ENCODE data around the gene CACUL1. TPM values are rescaled to one million over a fixed set of nuclear protein-coding genes. Genes with fewer than 3 reads are reported as not detected.

The CACUL1 gene
- total and polyA plus RNA-seq, 4 donors = 3.9 to 15.8 (median 13.1) TPM

GRCh38 chr10:118804262-118804773 lies 49.5 kb upstream of the CACUL1 start:
- H3K27me3 ChIP-seq (ENCODE audit: control insufficient read depth in 4 of 4, insufficient read depth in 4 of 4, low read length in 3 of 4) = no peaks in the 10 kb centered on the region
- H3K36me3 ChIP-seq (ENCODE audit: control insufficient read depth in 4 of 4, insufficient read depth in 3 of 4, low read depth in 1 of 4, low read length in 3 of 4) = no peaks in the 10 kb centered on the region
- WGBS = 39% methylated on average over 3 of the region's 3 CpGs
- H3K4me1 ChIP-seq (ENCODE audit: control insufficient read depth in 4 of 4, insufficient read depth in 4 of 4, low read length in 3 of 4) = peaks cover 0 to 10% (median 8%) of the 10 kb centered on the region in 4 donors
- peak; percentile 26 for DNase-seq (ENCODE audit: low spot score)
- peak in 1 of 2 donors; percentile 39 for TF ChIP-seq HNF4A (conservative IDR thresholded peaks at IDR 0.05)
- TF ChIP-seq HNF4G (IDR thresholded peaks at IDR 0.05) = no peak
- H3K4me3 ChIP-seq (ENCODE audit: low read depth in 1 of 3, low read length in 3 of 3) = no peak overlapping the region
- H3K27ac ChIP-seq (ENCODE audit: low read depth in 1 of 2, low read length in 2 of 2) = no peak overlapping the region
- no peaks in the 10 kb centered on the region for H3K9me3 ChIP-seq (ENCODE audit: control insufficient read depth in 4 of 4, low read length in 3 of 4)
- no peak overlapping the region for H3K9ac ChIP-seq (ENCODE audit: low read depth in 1 of 2, low read length in 2 of 2)

GRCh38 chr10:118802126-118802793 lies 47.5 kb upstream of the CACUL1 start:
- TF ChIP-seq HNF4A (conservative IDR thresholded peaks at IDR 0.05) = no peak
- H3K4me3 ChIP-seq (ENCODE audit: low read depth in 1 of 3, low read length in 3 of 3) = no peak overlapping the region
- peak; percentile 20 for DNase-seq (ENCODE audit: low spot score)
- no peak overlapping the region for H3K27ac ChIP-seq (ENCODE audit: low read depth in 1 of 2, low read length in 2 of 2)
- no peaks in the 10 kb centered on the region for H3K27me3 ChIP-seq (ENCODE audit: control insufficient read depth in 4 of 4, insufficient read depth in 4 of 4, low read length in 3 of 4)
- no peaks in the 10 kb centered on the region for H3K9me3 ChIP-seq (ENCODE audit: control insufficient read depth in 4 of 4, low read length in 3 of 4)
- WGBS = 90% methylated on average over 14 of the region's 14 CpGs
- H3K36me3 ChIP-seq (ENCODE audit: control insufficient read depth in 4 of 4, insufficient read depth in 3 of 4, low read depth in 1 of 4, low read length in 3 of 4) = no peaks in the 10 kb centered on the region
- peaks cover 0 to 10% (median 8%) of the 10 kb centered on the region in 4 donors for H3K4me1 ChIP-seq (ENCODE audit: control insufficient read depth in 4 of 4, insufficient read depth in 4 of 4, low read length in 3 of 4)
- no peak overlapping the region for H3K9ac ChIP-seq (ENCODE audit: low read depth in 1 of 2, low read length in 2 of 2)

DNA sequence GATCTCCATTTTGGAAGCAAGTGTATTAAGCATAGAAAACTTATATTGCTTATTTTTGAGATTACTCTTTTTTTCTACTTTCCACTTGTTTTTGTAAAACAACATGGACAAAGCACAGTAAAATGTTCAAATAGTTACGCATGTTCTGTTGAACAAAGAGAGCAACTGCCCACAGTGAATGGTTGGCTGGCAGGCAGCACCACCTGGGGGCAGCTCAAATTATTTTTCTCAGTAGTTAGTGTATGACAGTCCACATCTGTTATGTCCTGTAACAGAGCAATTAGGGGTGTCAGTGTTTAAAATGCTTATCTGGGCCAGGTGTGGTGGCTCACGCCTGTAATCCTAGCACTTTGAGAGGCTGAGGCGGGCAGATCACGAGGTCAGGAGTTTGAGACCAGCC lies 46.1 kb upstream of the CACUL1 start:
- DNase-seq (ENCODE audit: low spot score) = no peak
- no peak overlapping the region for H3K4me3 ChIP-seq (ENCODE audit: low read depth in 1 of 3, low read length in 3 of 3)

More for the DNA sequence above, 46.1 kb upstream of the CACUL1 start:
- H3K9ac ChIP-seq (ENCODE audit: low read depth in 1 of 2, low read length in 2 of 2) = no peak overlapping the region
- H3K9me3 ChIP-seq (ENCODE audit: control insufficient read depth in 4 of 4, low read length in 3 of 4) = no peaks in the 10 kb centered on the region
- no peaks in the 10 kb centered on the region for H3K27me3 ChIP-seq (ENCODE audit: control insufficient read depth in 4 of 4, insufficient read depth in 4 of 4, low read length in 3 of 4)
- WGBS = 55% methylated on average over 4 of the region's 4 CpGs
- no peak for TF ChIP-seq RXRA (IDR thresholded peaks at IDR 0.05)
- TF ChIP-seq NR2F2 (IDR thresholded peaks at IDR 0.05) = no peak
- TF ChIP-seq TAF1 (conservative IDR thresholded peaks at IDR 0.05) = no peak
- TF ChIP-seq GABPA (IDR thresholded peaks at IDR 0.05 in 1 of 2, conservative IDR thresholded peaks at IDR 0.05 in 1 of 2) = no peak
- no peak for TF ChIP-seq FOXA2 (IDR thresholded peaks at IDR 0.05)
- no peak for TF ChIP-seq MAX (IDR thresholded peaks at IDR 0.05)
- TF ChIP-seq SP1 (IDR thresholded peaks at IDR 0.05) = no peak
- TF ChIP-seq, protein P1, sequence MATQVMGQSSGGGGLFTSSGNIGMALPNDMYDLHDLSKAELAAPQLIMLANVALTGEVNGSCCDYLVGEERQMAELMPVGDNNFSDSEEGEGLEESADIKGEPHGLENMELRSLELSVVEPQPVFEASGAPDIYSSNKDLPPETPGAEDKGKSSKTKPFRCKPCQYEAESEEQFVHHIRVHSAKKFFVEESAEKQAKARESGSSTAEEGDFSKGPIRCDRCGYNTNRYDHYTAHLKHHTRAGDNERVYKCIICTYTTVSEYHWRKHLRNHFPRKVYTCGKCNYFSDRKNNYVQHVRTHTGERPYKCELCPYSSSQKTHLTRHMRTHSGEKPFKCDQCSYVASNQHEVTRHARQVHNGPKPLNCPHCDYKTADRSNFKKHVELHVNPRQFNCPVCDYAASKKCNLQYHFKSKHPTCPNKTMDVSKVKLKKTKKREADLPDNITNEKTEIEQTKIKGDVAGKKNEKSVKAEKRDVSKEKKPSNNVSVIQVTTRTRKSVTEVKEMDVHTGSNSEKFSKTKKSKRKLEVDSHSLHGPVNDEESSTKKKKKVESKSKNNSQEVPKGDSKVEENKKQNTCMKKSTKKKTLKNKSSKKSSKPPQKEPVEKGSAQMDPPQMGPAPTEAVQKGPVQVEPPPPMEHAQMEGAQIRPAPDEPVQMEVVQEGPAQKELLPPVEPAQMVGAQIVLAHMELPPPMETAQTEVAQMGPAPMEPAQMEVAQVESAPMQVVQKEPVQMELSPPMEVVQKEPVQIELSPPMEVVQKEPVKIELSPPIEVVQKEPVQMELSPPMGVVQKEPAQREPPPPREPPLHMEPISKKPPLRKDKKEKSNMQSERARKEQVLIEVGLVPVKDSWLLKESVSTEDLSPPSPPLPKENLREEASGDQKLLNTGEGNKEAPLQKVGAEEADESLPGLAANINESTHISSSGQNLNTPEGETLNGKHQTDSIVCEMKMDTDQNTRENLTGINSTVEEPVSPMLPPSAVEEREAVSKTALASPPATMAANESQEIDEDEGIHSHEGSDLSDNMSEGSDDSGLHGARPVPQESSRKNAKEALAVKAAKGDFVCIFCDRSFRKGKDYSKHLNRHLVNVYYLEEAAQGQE (IDR thresholded peaks at IDR 0.05) = no peak
- TF ChIP-seq HNF4A (conservative IDR thresholded peaks at IDR 0.05) = no peak
- TF ChIP-seq EGR1 (IDR thresholded peaks at IDR 0.05; ENCODE audit: low read depth in 2 of 2) = no peak
- no peak for TF ChIP-seq YY1 (IDR thresholded peaks at IDR 0.05)
- TF ChIP-seq RAD21 (IDR thresholded peaks at IDR 0.05) = peak; percentile 85 to 95
- TF ChIP-seq FOXA1 (IDR thresholded peaks at IDR 0.05) = no peak
- TF ChIP-seq, protein P2, sequence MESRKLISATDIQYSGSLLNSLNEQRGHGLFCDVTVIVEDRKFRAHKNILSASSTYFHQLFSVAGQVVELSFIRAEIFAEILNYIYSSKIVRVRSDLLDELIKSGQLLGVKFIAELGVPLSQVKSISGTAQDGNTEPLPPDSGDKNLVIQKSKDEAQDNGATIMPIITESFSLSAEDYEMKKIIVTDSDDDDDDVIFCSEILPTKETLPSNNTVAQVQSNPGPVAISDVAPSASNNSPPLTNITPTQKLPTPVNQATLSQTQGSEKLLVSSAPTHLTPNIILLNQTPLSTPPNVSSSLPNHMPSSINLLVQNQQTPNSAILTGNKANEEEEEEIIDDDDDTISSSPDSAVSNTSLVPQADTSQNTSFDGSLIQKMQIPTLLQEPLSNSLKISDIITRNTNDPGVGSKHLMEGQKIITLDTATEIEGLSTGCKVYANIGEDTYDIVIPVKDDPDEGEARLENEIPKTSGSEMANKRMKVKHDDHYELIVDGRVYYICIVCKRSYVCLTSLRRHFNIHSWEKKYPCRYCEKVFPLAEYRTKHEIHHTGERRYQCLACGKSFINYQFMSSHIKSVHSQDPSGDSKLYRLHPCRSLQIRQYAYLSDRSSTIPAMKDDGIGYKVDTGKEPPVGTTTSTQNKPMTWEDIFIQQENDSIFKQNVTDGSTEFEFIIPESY (IDR thresholded peaks at IDR 0.05) = no peak
- no peak for TF ChIP-seq ATF3 (IDR thresholded peaks at IDR 0.05)
- TF ChIP-seq, protein P3, sequence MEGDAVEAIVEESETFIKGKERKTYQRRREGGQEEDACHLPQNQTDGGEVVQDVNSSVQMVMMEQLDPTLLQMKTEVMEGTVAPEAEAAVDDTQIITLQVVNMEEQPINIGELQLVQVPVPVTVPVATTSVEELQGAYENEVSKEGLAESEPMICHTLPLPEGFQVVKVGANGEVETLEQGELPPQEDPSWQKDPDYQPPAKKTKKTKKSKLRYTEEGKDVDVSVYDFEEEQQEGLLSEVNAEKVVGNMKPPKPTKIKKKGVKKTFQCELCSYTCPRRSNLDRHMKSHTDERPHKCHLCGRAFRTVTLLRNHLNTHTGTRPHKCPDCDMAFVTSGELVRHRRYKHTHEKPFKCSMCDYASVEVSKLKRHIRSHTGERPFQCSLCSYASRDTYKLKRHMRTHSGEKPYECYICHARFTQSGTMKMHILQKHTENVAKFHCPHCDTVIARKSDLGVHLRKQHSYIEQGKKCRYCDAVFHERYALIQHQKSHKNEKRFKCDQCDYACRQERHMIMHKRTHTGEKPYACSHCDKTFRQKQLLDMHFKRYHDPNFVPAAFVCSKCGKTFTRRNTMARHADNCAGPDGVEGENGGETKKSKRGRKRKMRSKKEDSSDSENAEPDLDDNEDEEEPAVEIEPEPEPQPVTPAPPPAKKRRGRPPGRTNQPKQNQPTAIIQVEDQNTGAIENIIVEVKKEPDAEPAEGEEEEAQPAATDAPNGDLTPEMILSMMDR (IDR thresholded peaks at IDR 0.05; ENCODE audit: low read depth, low read length, missing input control) = peak; percentile 59
- TF ChIP-seq HNF4G (IDR thresholded peaks at IDR 0.05) = no peak
- no peaks in the 10 kb centered on the region for H3K36me3 ChIP-seq (ENCODE audit: control insufficient read depth in 4 of 4, insufficient read depth in 3 of 4, low read depth in 1 of 4, low read length in 3 of 4)
- no peak overlapping the region for H3K27ac ChIP-seq (ENCODE audit: low read depth in 1 of 2, low read length in 2 of 2)
- H3K4me1 ChIP-seq (ENCODE audit: control insufficient read depth in 4 of 4, insufficient read depth in 4 of 4, low read length in 3 of 4) = peaks cover 0 to 10% (median 8%) of the 10 kb centered on the region in 4 donors

Measured in liver (tissue), 9 donors.